ENCODE results near the gene PWWP2B.
A peak's percentile ranks its signal among the peaks of the same experiment; 100 is the strongest.
"Not testable (repeated sequence)": the region's sequence is repeated elsewhere in the genome, so short reads cannot be mapped to it uniquely, and the experiment has no call there.

The PWWP2B gene

DNA sequence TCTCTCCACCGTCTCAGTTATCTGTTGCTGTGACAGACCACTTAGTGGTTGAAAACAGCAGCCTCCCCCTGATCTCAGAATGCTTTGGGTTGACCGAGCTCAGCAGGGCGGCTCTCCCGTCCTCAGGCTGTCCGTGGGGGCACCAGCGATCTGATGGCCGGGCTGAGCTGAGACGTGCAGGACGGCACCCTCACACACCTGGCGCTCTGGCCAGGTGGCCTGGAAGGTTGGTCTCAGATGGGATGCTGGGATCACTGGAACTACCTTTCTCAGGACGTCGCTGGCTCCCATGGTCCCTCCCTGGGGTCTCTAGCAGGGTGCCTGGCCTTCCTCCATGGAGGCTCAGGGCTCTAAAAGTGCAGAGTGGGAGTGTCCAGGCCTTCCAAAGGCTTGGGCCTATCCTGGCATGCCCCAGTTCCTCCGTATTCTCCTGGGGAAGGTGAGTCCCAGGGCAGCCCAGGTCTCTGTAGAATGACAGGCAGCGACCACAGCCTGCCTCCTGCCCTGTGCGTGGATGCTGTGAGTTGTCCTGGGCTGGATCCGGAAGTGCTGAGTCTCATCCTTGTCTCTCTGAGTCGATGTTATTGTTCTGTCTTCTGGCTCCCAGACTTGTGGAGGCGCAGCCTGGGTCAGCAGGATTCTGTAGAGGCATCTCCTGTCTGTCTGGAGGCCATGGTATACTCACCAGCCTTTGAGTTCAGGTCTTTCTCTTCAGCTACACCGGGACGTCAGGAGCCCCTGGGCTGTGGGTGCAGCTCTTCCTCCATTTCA is 12.2 kb upstream of the PWWP2B start:
- no peak for DNase-seq (ENCODE audit: low read depth)

DNA sequence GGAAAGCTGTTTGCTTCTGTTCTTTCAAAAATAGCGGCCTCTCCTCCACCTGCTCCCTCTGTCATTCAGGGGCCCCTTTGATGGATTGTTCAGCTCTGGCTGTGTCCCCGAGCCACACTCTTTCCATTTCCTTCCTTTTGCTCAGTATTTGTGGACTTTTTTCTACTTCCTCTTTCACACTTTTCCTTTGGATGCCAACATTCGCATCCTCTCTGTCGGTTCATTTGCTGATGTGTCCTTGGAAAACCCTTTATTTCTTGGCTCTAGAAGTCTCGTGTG is 11.7 kb upstream of the PWWP2B start:
- no peak overlapping the region for H3K4me3 ChIP-seq (ENCODE audit: control insufficient read depth, low read depth, low read length)
- no peak for DNase-seq (ENCODE audit: low read depth)
- TF ChIP-seq, protein P1, sequence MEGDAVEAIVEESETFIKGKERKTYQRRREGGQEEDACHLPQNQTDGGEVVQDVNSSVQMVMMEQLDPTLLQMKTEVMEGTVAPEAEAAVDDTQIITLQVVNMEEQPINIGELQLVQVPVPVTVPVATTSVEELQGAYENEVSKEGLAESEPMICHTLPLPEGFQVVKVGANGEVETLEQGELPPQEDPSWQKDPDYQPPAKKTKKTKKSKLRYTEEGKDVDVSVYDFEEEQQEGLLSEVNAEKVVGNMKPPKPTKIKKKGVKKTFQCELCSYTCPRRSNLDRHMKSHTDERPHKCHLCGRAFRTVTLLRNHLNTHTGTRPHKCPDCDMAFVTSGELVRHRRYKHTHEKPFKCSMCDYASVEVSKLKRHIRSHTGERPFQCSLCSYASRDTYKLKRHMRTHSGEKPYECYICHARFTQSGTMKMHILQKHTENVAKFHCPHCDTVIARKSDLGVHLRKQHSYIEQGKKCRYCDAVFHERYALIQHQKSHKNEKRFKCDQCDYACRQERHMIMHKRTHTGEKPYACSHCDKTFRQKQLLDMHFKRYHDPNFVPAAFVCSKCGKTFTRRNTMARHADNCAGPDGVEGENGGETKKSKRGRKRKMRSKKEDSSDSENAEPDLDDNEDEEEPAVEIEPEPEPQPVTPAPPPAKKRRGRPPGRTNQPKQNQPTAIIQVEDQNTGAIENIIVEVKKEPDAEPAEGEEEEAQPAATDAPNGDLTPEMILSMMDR (conservative IDR thresholded peaks at IDR 0.05; ENCODE audit: control insufficient read depth, insufficient read depth, low read depth, low read length): no peak

More for the DNA sequence above, 12.2 kb upstream of the PWWP2B start:
- H3K4me3 ChIP-seq (ENCODE audit: control insufficient read depth, low read depth, low read length): no peak overlapping the region
- TF ChIP-seq, protein P1 (conservative IDR thresholded peaks at IDR 0.05; ENCODE audit: control insufficient read depth, insufficient read depth, low read depth, low read length): no peak

DNA sequence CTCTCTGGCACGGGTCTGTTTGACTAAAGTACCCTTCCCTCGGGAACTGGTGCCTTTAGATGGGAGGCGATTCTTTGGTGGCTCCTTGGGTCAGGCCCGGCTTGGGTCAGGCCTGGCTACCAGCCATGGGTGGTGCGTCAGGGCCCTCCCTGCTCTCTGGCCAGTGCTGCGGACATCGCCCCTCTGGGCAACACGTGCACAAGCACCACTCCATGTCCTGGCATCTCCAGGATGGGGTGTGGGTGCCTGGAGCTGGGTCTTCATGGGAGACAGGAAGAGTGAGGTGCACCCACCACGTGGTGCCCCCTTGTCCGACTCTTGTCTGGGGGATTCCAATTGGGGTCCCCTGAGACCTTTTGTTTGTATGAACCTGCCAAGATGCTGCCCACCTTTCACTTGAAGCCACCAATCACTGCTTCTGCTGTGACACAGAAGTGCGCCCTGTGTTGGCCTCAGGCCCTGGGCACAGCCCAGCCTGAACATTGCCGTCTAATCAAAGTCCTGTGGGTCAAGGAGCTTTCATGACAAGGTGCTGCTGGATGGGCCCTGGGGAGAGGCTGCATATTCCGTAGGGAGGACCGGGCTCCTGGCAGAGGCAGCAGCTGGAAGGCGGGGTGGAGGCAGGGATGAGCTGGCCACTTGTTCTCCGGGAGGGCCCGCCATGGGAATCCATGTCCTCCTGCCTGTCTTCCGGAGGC is 11.1 kb upstream of the PWWP2B start:
- TF ChIP-seq, protein P1 (conservative IDR thresholded peaks at IDR 0.05; ENCODE audit: control insufficient read depth, insufficient read depth, low read depth, low read length): no peak
- H3K4me3 ChIP-seq (ENCODE audit: control insufficient read depth, low read depth, low read length): no peak overlapping the region
- no peak for DNase-seq (ENCODE audit: low read depth)

DNA sequence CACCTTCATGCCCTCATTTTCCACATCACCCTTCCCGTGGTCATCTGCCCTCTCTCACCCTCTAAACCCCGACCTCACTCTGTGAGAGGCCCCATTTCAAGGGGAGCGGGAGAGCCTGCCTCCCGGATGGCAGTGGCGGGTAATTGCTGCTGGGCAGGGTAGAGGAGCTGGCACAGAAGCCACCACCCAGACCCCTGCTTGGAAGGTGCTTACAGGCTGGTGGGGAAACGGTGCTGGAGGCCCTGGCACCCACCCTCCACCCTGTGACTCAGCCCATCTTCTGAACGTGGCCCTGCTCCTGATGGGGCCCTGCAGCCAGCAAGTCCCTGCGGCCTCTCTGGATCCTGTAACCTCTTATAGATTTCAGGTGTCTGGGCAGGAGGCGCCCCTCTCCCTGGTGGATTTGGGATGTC is 10.6 kb upstream of the PWWP2B start:
- DNase-seq (ENCODE audit: low read depth): no peak
- no peak overlapping the region for H3K4me3 ChIP-seq (ENCODE audit: control insufficient read depth, low read depth, low read length)
- TF ChIP-seq, protein P1 (conservative IDR thresholded peaks at IDR 0.05; ENCODE audit: control insufficient read depth, insufficient read depth, low read depth, low read length): no peak

- not testable (repeated sequence) for H3K4me3 ChIP-seq (ENCODE audit: control insufficient read depth, low read depth, low read length); DNase-seq (ENCODE audit: low read depth)
Observed at GRCh38 chr10:132386896-132387295, 10.1 kb upstream of the PWWP2B start.

GRCh38 chr10:132387764-132388210 is 9.2 kb upstream of the PWWP2B start:
- no peak overlapping the region for H3K4me3 ChIP-seq (ENCODE audit: control insufficient read depth, low read depth, low read length)
- peak; percentile 38 for DNase-seq (ENCODE audit: low read depth)
- TF ChIP-seq, protein P1 (conservative IDR thresholded peaks at IDR 0.05; ENCODE audit: control insufficient read depth, insufficient read depth, low read depth, low read length): peak; percentile 39

- TF ChIP-seq, protein P1 (conservative IDR thresholded peaks at IDR 0.05; ENCODE audit: control insufficient read depth, insufficient read depth, low read depth, low read length): no peak
- DNase-seq (ENCODE audit: low read depth): peak; percentile 14
- H3K4me3 ChIP-seq (ENCODE audit: control insufficient read depth, low read depth, low read length): no peak overlapping the region
Observed at GRCh38 chr10:132388891-132389432, 8.0 kb upstream of the PWWP2B start.

All from fibroblast of mammary gland (primary cell).